ENCODE data around the gene BANF1.

DNA sequence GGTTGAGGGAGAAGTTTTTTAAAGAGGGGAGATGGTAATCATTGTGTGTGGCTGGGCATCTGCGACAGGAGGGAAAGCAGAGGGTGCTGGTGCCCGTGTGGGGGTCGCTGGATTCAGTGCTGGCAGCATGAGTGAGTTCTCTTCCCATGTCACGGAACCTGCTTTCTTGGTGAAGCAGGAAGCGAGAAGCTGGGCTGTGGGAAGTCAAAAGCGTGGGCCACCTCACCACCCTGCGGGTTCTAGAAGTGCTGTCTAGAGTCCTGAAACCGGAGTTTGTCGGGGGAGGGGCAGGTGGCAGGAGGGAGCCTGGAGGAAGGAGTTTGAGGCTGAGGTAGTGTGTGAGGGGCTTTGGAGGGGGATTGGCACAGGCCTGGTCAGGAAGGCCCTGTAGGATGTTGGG, 26.5 kb upstream of the BANF1 start:
- TF ChIP-seq, protein P1, sequence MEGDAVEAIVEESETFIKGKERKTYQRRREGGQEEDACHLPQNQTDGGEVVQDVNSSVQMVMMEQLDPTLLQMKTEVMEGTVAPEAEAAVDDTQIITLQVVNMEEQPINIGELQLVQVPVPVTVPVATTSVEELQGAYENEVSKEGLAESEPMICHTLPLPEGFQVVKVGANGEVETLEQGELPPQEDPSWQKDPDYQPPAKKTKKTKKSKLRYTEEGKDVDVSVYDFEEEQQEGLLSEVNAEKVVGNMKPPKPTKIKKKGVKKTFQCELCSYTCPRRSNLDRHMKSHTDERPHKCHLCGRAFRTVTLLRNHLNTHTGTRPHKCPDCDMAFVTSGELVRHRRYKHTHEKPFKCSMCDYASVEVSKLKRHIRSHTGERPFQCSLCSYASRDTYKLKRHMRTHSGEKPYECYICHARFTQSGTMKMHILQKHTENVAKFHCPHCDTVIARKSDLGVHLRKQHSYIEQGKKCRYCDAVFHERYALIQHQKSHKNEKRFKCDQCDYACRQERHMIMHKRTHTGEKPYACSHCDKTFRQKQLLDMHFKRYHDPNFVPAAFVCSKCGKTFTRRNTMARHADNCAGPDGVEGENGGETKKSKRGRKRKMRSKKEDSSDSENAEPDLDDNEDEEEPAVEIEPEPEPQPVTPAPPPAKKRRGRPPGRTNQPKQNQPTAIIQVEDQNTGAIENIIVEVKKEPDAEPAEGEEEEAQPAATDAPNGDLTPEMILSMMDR (IDR thresholded peaks at IDR 0.05), result no peak
- no peak for TF ChIP-seq POLR2A (IDR thresholded peaks at IDR 0.05)

All from right lobe of liver (tissue), 4 donors.